A549 (cell line): Measurements from ENCODE around the gene MINDY4.

Experiments
- CBX8 ChIP-seq: fragments of 200-600 bp; sonication (generic); IDR thresholded peaks from 2 replicates; pipeline ENCODE4 v1.6.1; 2016
- EHF ChIP-seq: fragments of 250-450 bp; sonication (Bioruptor Pico); IDR thresholded peaks from 2 replicates; pipeline ENCODE4 v1.5.0; 2020; ENCODE audit warnings: mild to moderate bottlenecking
- EP300 ChIP-seq, 2 experiments: fragments of >200 bp; sonication (Bioruptor Twin); formaldehyde crosslinking; IDR thresholded peaks; 2 replicates in 1 of 2; 3 replicates in 1 of 2; pipeline ENCODE4 v1.6.1; 2016 to 2017
- HEYL ChIP-seq: fragments of 250-450 bp; sonication (Bioruptor Pico); IDR thresholded peaks from 2 replicates; pipeline ENCODE4 v1.8.0; 2021; ENCODE audit warnings: mild to moderate bottlenecking, moderate library complexity
- HOXB5 ChIP-seq: fragments of 250-450 bp; sonication (Bioruptor Pico); IDR thresholded peaks from 2 replicates; pipeline ENCODE4 v1.5.0; 2020; ENCODE audit warnings: mild to moderate bottlenecking, moderate library complexity
- POLR2A ChIP-seq: IDR thresholded peaks from 2 replicates; pipeline ENCODE4 v1.6.1; 2012; ENCODE audit warnings: mild to moderate bottlenecking, low read length
- TF ChIP-seq, protein P1 (sequence below): fragments of 200-600 bp; sonication (generic); IDR thresholded peaks from 2 replicates; pipeline ENCODE4 v1.6.1; 2016; ENCODE audit warnings: antibody characterized with exemption, mild to moderate bottlenecking, moderate library complexity
- TF ChIP-seq, protein P2 (sequence below): fragments of >200 bp; sonication (Bioruptor Twin); formaldehyde crosslinking; IDR thresholded peaks from 3 replicates; pipeline ENCODE4 v1.5.1; 2016

DNA sequence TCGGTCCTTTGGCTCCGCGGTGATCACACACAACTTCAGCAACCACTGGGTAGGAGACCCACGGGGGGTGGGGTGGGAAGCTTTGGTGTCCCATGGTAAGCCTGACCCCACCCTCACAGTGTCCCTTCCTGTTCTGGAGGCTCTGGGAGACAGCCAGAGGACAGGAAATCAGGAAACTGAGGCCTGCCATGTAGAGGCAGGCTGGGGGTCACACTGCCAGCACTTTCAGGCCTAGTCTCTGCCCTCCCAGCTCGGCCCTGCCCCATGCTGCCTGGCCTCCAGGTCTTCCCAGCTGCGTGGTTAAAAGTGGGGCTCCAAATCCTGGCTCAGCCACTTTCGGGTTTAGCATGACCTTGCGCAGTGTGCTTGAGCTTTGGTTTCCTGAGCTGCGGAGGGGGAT, 151.4 kb downstream of the MINDY4 start:
- TF ChIP-seq, protein P1, sequence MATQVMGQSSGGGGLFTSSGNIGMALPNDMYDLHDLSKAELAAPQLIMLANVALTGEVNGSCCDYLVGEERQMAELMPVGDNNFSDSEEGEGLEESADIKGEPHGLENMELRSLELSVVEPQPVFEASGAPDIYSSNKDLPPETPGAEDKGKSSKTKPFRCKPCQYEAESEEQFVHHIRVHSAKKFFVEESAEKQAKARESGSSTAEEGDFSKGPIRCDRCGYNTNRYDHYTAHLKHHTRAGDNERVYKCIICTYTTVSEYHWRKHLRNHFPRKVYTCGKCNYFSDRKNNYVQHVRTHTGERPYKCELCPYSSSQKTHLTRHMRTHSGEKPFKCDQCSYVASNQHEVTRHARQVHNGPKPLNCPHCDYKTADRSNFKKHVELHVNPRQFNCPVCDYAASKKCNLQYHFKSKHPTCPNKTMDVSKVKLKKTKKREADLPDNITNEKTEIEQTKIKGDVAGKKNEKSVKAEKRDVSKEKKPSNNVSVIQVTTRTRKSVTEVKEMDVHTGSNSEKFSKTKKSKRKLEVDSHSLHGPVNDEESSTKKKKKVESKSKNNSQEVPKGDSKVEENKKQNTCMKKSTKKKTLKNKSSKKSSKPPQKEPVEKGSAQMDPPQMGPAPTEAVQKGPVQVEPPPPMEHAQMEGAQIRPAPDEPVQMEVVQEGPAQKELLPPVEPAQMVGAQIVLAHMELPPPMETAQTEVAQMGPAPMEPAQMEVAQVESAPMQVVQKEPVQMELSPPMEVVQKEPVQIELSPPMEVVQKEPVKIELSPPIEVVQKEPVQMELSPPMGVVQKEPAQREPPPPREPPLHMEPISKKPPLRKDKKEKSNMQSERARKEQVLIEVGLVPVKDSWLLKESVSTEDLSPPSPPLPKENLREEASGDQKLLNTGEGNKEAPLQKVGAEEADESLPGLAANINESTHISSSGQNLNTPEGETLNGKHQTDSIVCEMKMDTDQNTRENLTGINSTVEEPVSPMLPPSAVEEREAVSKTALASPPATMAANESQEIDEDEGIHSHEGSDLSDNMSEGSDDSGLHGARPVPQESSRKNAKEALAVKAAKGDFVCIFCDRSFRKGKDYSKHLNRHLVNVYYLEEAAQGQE: no peak
- TF ChIP-seq EHF (CRISPR knock-in tag) (no peak), CBX8 (no peak), POLR2A (no peak), HOXB5 (CRISPR knock-in tag) (no peak), HEYL (CRISPR knock-in tag) (no peak), EP300 (IDR thresholded peaks at IDR 0.05) (no peak)
- TF ChIP-seq, protein P2, sequence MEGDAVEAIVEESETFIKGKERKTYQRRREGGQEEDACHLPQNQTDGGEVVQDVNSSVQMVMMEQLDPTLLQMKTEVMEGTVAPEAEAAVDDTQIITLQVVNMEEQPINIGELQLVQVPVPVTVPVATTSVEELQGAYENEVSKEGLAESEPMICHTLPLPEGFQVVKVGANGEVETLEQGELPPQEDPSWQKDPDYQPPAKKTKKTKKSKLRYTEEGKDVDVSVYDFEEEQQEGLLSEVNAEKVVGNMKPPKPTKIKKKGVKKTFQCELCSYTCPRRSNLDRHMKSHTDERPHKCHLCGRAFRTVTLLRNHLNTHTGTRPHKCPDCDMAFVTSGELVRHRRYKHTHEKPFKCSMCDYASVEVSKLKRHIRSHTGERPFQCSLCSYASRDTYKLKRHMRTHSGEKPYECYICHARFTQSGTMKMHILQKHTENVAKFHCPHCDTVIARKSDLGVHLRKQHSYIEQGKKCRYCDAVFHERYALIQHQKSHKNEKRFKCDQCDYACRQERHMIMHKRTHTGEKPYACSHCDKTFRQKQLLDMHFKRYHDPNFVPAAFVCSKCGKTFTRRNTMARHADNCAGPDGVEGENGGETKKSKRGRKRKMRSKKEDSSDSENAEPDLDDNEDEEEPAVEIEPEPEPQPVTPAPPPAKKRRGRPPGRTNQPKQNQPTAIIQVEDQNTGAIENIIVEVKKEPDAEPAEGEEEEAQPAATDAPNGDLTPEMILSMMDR: no peak
